Ovary (tissue), 3 donors: ENCODE data around the gene COPZ2.

Source experiments
- CTCF ChIP-seq, 3 donors: fragments of 450-650 bp in 2 of 3; fragments of 200-600 bp in 1 of 3; IDR thresholded peaks; one replicate each; pipeline versions ENCODE4 v1.5.1 to v1.8.0; 2016 to 2022; ENCODE audit warnings: antibody characterized with exemption in 3 of 3, mild to moderate bottlenecking in 1 of 3
- POLR2A ChIP-seq: fragments of 450-650 bp; IDR thresholded peaks from one replicate; pipeline ENCODE4 v1.6.1; 2017; ENCODE audit warnings: antibody characterized with exemption, mild to moderate bottlenecking, moderate library complexity
- donor health status: DM: no; HTN: no; CAD: no.

- no peak for TF ChIP-seq CTCF (IDR thresholded peaks at IDR 0.05)
- no peak for TF ChIP-seq POLR2A
Observed at GRCh38 chr17:48021934-48022333, 15.7 kb downstream of the COPZ2 start.
